Activated CD4-positive, alpha-beta T cell treated with anti-CD3 and anti-CD28 coated beads for 1 hour (primary cell): ENCODE results near the gene HOXB4.

Source experiments
- DNase-seq: peaks from one replicate; pipeline ENCODE4 v3.0.0-alpha.2; 2020

HOXB4 gene

GRCh38 chr17:48615047-48615962, 37.2 kb upstream of the HOXB4 start, which contains the start of gene HOXB8:
Gene HOXB8 (minus strand): TSS chr17:48615292. CDS start chr17:48614704, 588 bp downstream.
- DNase-seq: no peak

GRCh38 chr17:48613862-48614694, 35.9 kb upstream of the HOXB4 start:
- DNase-seq: no peak

GRCh38 chr17:48612854-48613691, 34.9 kb upstream of the HOXB4 start:
- no peak for DNase-seq

- no peak for DNase-seq
These were observed 34.3 kb upstream of the HOXB4 start for GRCh38 chr17:48612456-48612853.

- DNase-seq: no peak
These were observed 33.7 kb upstream of the HOXB4 start for GRCh38 chr17:48611681-48612455.

- DNase-seq: no peak
These were observed 33.1 kb upstream of the HOXB4 start for GRCh38 chr17:48611213-48611612.

GRCh38 chr17:48610282-48611211, 32.4 kb upstream of the HOXB4 start, which contains the start of gene HOXB7:
Gene HOXB7 (minus strand): TSS chr17:48611017. CDS start chr17:48610918, 99 bp downstream.
- no peak for DNase-seq

GRCh38 chr17:48609759-48610281, 31.7 kb upstream of the HOXB4 start:
- DNase-seq: no peak

GRCh38 chr17:48609033-48609432, 30.9 kb upstream of the HOXB4 start:
- DNase-seq: no peak

- no peak for DNase-seq
These were observed 30.3 kb upstream of the HOXB4 start for GRCh38 chr17:48608494-48608834.

GRCh38 chr17:48606892-48607614, 28.9 kb upstream of the HOXB4 start:
- no peak for DNase-seq

GRCh38 chr17:48605991-48606891, 28.1 kb upstream of the HOXB4 start:
- DNase-seq: no peak

- no peak for DNase-seq
These were observed 27.3 kb upstream of the HOXB4 start for GRCh38 chr17:48605409-48605919.

GRCh38 chr17:48604770-48605329, 26.7 kb upstream of the HOXB4 start, which contains the start of gene HOXB6:
Gene HOXB6 (minus strand): TSS chr17:48604986. CDS start chr17:48598150, 6,836 bp downstream.
- DNase-seq: no peak

GRCh38 chr17:48603959-48604769, 26.0 kb upstream of the HOXB4 start:
- no peak for DNase-seq

GRCh38 chr17:48601539-48602425, 23.6 kb upstream of the HOXB4 start:
- no peak for DNase-seq
